Colonic mucosa (tissue), 4 donors: ENCODE data around the gene MRC2. TPM values are rescaled to one million over a fixed set of nuclear protein-coding genes. Genes with fewer than 3 reads are reported as not detected.

ENCODE experiments used
- DNase-seq: peaks from one replicate; pipeline ENCODE4 v3.0.0-alpha.2; 2020
- H3K27ac ChIP-seq: fragments of 200-600 bp; one replicate; pipeline ENCODE4 v1.8.0; 2021
- H3K27me3 ChIP-seq: fragments of 200-600 bp; one replicate; pipeline ENCODE4 v1.8.0; 2021
- H3K36me3 ChIP-seq: fragments of 200-600 bp; one replicate; pipeline ENCODE4 v1.8.0; 2021
- H3K4me1 ChIP-seq: fragments of 200-600 bp; one replicate; pipeline ENCODE4 v1.8.0; 2021; ENCODE audit warnings: mild to moderate bottlenecking
- H3K4me3 ChIP-seq: fragments of 200-600 bp; one replicate; pipeline ENCODE4 v1.8.0; 2021
- H3K9ac ChIP-seq, 2 donors: one replicate each; pipeline ENCODE4 v1.7.0; 2013; ENCODE audit warnings: control low read depth in 2 of 2, low read depth in 2 of 2, low read length in 2 of 2
- H3K9me3 ChIP-seq: fragments of 200-600 bp; one replicate; pipeline ENCODE4 v1.8.0; 2021
- intact Hi-C: fragments of 100-400 bp; cut with DNase I; formaldehyde crosslinking; loops from one replicate; pipeline ENCODE4 v1.14.1; 2022
- total RNA-seq, 2 donors: library from RNA; stranded (reverse); fragmentation: NEBNext Ultra II Directional in 1 of 2; extraction: Animal tissue kit (Norgen Biotek cat#: 25700) in 1 of 2; gene quantifications; one replicate each; pipeline ENCODE4 v1.2.1, GENCODE V29; 2021
- TF ChIP-seq, protein P1 (sequence below): fragments of 200-600 bp; IDR thresholded peaks from one replicate; pipeline ENCODE4 v1.8.0; 2022; ENCODE audit warnings: antibody characterized with exemption, mild to moderate bottlenecking
- donor health status: healthy.
- donor health status: DM: no; HTN: no; CAD: no.
- donor health status: DM: no; HTN: no; CAD: no.

The MRC2 gene
- total RNA-seq, 2 donors from 2014 or later = 6.4 to 10.9 TPM

DNA sequence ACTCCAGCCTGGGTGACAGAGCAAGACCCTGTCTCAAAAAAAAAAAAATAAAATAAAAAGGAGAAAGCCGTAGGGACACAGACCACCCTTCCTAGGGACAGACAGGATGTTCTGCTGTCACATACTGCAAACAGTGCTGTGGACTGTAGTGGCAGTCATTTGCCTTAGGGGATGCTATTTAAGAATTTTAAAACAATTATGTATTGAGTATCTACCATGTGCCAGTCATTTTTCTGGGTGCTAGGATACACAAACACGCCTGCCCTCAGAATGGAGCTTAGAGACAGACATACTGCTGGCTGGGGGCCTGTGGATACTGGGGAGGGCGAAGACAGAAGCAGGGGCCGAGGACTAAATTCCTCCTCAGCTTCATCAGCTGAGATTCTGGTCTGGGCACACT is 45.5 kb downstream of the MRC2 start:
- no peaks in the 10 kb centered on the region for H3K36me3 ChIP-seq
- DNase-seq = no peak
- no peaks in the 10 kb centered on the region for H3K9me3 ChIP-seq
- H3K27ac ChIP-seq = no peak overlapping the region
- H3K27me3 ChIP-seq = no peaks in the 10 kb centered on the region
- H3K4me3 ChIP-seq = no peak overlapping the region
- H3K4me1 ChIP-seq = peaks cover 3% of the 10 kb centered on the region
- H3K9ac ChIP-seq = no peak overlapping the region
- intact Hi-C loops = loop anchor here (10.0 kb wide), 1 partner anchor 732 kb away; no protein-coding TSS in a partner anchor
- TF ChIP-seq, protein P1, sequence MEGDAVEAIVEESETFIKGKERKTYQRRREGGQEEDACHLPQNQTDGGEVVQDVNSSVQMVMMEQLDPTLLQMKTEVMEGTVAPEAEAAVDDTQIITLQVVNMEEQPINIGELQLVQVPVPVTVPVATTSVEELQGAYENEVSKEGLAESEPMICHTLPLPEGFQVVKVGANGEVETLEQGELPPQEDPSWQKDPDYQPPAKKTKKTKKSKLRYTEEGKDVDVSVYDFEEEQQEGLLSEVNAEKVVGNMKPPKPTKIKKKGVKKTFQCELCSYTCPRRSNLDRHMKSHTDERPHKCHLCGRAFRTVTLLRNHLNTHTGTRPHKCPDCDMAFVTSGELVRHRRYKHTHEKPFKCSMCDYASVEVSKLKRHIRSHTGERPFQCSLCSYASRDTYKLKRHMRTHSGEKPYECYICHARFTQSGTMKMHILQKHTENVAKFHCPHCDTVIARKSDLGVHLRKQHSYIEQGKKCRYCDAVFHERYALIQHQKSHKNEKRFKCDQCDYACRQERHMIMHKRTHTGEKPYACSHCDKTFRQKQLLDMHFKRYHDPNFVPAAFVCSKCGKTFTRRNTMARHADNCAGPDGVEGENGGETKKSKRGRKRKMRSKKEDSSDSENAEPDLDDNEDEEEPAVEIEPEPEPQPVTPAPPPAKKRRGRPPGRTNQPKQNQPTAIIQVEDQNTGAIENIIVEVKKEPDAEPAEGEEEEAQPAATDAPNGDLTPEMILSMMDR = no peak

DNA sequence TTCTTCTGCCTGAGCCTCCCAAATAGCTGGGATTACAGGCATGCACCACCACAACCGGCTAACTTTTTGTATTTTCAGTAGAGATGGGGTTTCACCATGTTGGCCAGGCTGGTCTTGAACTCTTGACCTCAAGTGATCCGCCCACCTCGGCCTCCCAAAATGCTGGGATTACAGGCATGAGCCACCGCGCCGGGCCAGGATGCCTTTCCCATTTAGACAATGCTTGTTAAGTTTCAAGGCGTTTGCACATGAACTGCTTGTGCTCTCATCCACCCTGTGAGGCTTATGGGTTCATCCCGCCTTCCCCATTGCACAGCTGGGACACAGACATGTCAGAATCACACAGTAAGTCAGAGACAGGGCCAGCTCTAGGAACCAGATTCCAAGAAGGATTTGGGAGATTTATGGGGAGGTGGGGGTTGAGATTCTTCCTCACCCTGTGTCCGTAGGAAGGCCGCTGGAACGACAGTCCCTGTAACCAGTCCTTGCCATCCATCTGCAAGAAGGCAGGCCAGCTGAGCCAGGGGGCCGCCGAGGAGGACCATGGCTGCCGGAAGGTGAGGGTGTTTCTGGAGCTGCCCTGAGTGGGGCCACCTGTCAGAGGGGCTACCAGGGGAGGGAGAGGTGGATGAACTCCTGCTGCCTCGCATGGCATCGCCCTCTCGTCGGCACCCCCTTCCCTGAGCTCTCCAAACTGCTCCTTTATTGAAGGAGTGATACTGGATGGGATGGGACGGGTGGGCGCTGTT is 46.3 kb downstream of the MRC2 start:
- DNase-seq = no peak
- TF ChIP-seq, protein P1 = no peak
- Histone ChIP-seq H3K9me3 (no peaks in the 10 kb centered on the region), H3K4me3 (no peak overlapping the region), H3K4me1 (peaks cover 3% of the 10 kb centered on the region), H3K9ac (no peak overlapping the region), H3K36me3 (no peaks in the 10 kb centered on the region), H3K27me3 (no peaks in the 10 kb centered on the region), H3K27ac (no peak overlapping the region)
- intact Hi-C loops = loop anchor here (10.0 kb wide), 1 partner anchor 731 kb away; no protein-coding TSS in a partner anchor

- intact Hi-C loops = loop anchor here (10.0 kb wide), 1 partner anchor 730 kb away; no protein-coding TSS in a partner anchor
- DNase-seq = no peak
- Histone ChIP-seq H3K4me3 (no peak overlapping the region), H3K9ac (no peak overlapping the region), H3K27ac (no peak overlapping the region), H3K36me3 (no peaks in the 10 kb centered on the region), H3K27me3 (no peaks in the 10 kb centered on the region), H3K4me1 (peaks cover 3% of the 10 kb centered on the region), H3K9me3 (no peaks in the 10 kb centered on the region)
- TF ChIP-seq, protein P1 = no peak
Observed at GRCh38 chr17:62674363-62674739, 46.9 kb downstream of the MRC2 start.

DNA sequence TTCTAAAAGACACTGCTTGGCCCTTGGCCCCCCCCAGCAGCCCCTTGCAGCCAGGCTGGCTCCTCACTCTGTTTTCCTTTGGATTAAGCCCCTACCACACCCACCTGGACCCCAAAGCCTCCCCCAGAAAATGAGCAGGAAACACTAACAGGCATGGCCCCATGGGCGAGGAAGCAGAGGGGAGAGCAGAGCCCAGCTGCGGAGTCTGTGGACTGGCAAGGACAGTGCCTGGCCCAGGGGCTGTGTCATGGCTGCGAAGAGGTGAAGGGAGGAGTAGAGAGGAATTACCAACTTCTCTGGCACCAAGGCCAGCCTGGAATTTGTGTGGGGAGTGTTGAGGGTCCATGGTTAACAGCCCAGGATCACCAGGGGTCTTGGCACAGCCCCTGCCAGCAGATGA is 47.4 kb downstream of the MRC2 start:
- DNase-seq = no peak
- intact Hi-C loops = loop anchor here (10.0 kb wide), 1 partner anchor 730 kb away; no protein-coding TSS in a partner anchor

DNA sequence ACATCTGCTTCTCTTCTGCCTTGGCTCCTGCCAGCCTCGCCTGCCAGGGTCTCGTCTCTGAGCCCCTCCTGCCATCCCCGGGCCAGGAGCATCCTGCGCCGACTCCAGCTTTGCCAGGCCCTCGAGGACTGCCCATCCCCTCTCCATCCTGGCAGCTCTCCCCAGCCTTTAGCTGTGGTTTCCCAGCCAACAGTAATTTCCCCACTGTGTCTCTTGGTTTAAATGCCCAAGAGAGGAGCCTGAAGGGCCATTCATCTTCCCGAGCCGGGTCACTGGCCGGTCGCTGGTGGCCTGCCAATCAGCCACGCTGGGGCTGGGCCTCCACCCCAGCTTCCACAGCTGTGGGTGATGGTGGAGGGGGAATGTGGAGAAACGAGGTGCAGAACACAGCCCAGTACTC is 47.8 kb downstream of the MRC2 start:
- H3K4me1 ChIP-seq = peaks cover 3% of the 10 kb centered on the region
- no peaks in the 10 kb centered on the region for H3K9me3 ChIP-seq
- no peak overlapping the region for H3K4me3 ChIP-seq
- no peaks in the 10 kb centered on the region for H3K36me3 ChIP-seq
- DNase-seq = no peak
- intact Hi-C loops = loop anchor here (10.0 kb wide), 1 partner anchor 730 kb away; no protein-coding TSS in a partner anchor
- TF ChIP-seq, protein P1 = no peak
- no peak overlapping the region for H3K9ac ChIP-seq
- no peak overlapping the region for H3K27ac ChIP-seq
- H3K27me3 ChIP-seq = no peaks in the 10 kb centered on the region

More for the DNA sequence above, 47.4 kb downstream of the MRC2 start:
- Histone ChIP-seq H3K36me3 (no peaks in the 10 kb centered on the region), H3K9me3 (no peaks in the 10 kb centered on the region), H3K27ac (no peak overlapping the region), H3K27me3 (no peaks in the 10 kb centered on the region), H3K4me1 (peaks cover 3% of the 10 kb centered on the region), H3K9ac (no peak overlapping the region), H3K4me3 (no peak overlapping the region)
- TF ChIP-seq, protein P1 = no peak
